SJSA1 (cell line): ENCODE results near the gene UHRF1. TPM values are rescaled to one million over a fixed set of nuclear protein-coding genes. Genes with fewer than 3 reads are reported as not detected.
"Not testable (repeated sequence)": the region's sequence is repeated elsewhere in the genome, so short reads cannot be mapped to it uniquely, and the experiment has no call there.

Experiments used
- DNase-seq, 2 experiments: peaks; one replicate each; pipeline ENCODE4 v3.0.0-alpha.2; 2015 to 2020; ENCODE audit warnings: low spot score in 2 of 2, low read depth in 1 of 2
- H3K27ac ChIP-seq: fragments of 250-450 bp; sonication (Bioruptor Pico); 2 replicates; pipeline ENCODE4 v1.5.1; 2020; ENCODE audit warnings: mild to moderate bottlenecking, moderate library complexity
- H3K27me3 ChIP-seq: fragments of 250-450 bp; sonication (Bioruptor Pico); replicated peaks from 2 replicates; pipeline ENCODE4 v1.5.1; 2020; ENCODE audit warnings: mild to moderate bottlenecking, moderate library complexity
- H3K36me3 ChIP-seq: fragments of 250-450 bp; sonication (Bioruptor Pico); 2 replicates; pipeline ENCODE4 v1.5.1; 2020; ENCODE audit warnings: mild to moderate bottlenecking
- H3K4me1 ChIP-seq: fragments of 250-450 bp; sonication (Bioruptor Pico); replicated peaks from 2 replicates; pipeline ENCODE4 v1.6.1; 2021; ENCODE audit warnings: mild to moderate bottlenecking
- H3K4me3 ChIP-seq: fragments of 250-450 bp; sonication (Bioruptor Pico); 2 replicates; pipeline ENCODE4 v1.5.1; 2020; ENCODE audit warnings: mild to moderate bottlenecking
- H3K9me3 ChIP-seq: fragments of 250-450 bp; sonication (Bioruptor Pico); replicated peaks from 2 replicates; pipeline ENCODE4 v1.5.1; 2020; ENCODE audit warnings: mild to moderate bottlenecking
- total RNA-seq: library from RNA; depleted of rRNA; stranded (reverse); fragments of >200 nt; shearing (Covaris generic); gene quantifications from 2 replicates; pipeline ENCODE4 v1.2.3, GENCODE V29; 2014

UHRF1 gene
- total RNA-seq, 1 experiment from 2014 or later, result 85.8 TPM

DNA sequence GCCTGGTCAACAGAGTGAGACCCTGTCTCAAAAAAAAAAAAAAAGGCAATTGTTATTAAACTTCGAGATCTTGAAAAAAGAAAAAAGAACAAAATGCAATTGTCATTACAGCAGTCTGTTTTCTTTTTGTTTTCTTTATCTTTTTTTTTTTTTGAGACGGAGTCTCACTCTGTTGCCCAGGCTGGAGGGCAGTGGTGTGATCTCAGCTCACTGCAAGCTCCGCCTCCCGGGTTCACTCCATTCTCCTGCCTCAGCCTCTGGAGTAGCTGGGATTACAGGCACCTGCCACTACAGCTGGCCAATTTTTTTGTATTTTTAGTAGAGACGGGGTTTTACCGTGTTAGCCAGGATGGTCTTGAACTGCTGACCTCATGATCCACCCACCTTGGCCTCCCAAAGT lies 26.4 kb upstream of the UHRF1 start:
- not testable (repeated sequence) for H3K27me3 ChIP-seq, H3K9me3 ChIP-seq, H3K36me3 ChIP-seq, H3K4me3 ChIP-seq, DNase-seq, H3K27ac ChIP-seq
- H3K4me1 ChIP-seq, result peaks cover 22% of the 10 kb centered on the region

DNA sequence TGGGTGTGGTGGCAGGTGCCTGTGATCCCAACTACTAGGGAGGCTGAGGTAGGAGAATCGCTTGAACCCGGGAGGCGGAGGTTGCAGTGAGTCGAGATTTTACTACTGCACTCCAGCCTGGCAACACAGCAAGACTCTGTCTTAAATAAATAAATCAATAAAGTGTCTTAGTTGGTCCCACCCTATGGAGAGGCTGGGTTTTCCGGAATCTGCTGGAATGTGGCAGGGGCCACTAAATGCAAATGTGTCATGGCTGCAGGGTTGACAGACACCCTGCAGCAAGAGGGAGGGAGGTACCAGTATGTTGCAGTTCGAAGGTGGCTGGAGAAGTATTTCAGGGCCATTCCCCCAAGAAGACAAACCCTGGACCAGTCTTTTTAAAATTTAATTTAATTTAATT lies 24.3 kb upstream of the UHRF1 start:
- not testable (repeated sequence) for DNase-seq, H3K9me3 ChIP-seq, H3K4me3 ChIP-seq, H3K27me3 ChIP-seq, H3K27ac ChIP-seq, H3K36me3 ChIP-seq, H3K4me1 ChIP-seq

DNA sequence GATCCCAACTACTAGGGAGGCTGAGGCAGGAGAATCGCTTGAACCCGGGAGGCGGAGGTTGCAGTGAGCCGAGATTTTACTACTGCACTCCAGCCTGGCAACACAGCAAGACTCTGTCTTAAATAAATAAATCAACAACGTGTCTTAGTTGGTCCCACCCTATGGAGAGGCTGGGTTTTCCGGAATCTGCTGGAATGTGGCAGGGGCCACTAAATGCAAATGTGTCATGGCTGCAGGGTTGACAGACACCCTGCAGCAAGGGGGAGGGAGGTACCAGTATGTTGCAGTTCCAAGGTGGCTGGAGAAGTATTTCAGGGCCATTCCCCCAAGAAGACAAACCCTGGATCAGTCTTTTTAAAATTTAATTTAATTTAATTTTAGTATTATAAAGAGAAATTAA lies 21.5 kb upstream of the UHRF1 start:
- not testable (repeated sequence) for H3K27ac ChIP-seq, H3K27me3 ChIP-seq, DNase-seq, H3K9me3 ChIP-seq, H3K4me1 ChIP-seq, H3K4me3 ChIP-seq, H3K36me3 ChIP-seq

GRCh38 chr19:4889034-4889815 lies 20.1 kb upstream of the UHRF1 start:
- Histone ChIP-seq H3K27ac (no peak overlapping the region), H3K4me1 (peaks cover 6% of the 10 kb centered on the region; the same call in 1 of the 2 replicates), H3K36me3 (no peaks in the 10 kb centered on the region), H3K9me3 (no peaks in the 10 kb centered on the region), H3K4me3 (no peak overlapping the region), H3K27me3 (no peaks in the 10 kb centered on the region)
- no peak for DNase-seq

- DNase-seq, result no peak
These were observed 18.2 kb upstream of the UHRF1 start for GRCh38 chr19:4891066-4891465.

GRCh38 chr19:4892962-4893361 lies 16.3 kb upstream of the UHRF1 start:
- not testable (repeated sequence) for H3K27ac ChIP-seq, H3K27me3 ChIP-seq, H3K36me3 ChIP-seq, H3K4me1 ChIP-seq, DNase-seq, H3K9me3 ChIP-seq, H3K4me3 ChIP-seq

More at GRCh38 chr19:4891066-4891465, 18.2 kb upstream of the UHRF1 start:
- Histone ChIP-seq H3K4me1 (peaks cover 6% of the 10 kb centered on the region; the same call in 1 of the 2 replicates), H3K27ac (no peak overlapping the region), H3K4me3 (no peak overlapping the region), H3K27me3 (no peaks in the 10 kb centered on the region), H3K36me3 (no peaks in the 10 kb centered on the region), H3K9me3 (no peaks in the 10 kb centered on the region)

DNA sequence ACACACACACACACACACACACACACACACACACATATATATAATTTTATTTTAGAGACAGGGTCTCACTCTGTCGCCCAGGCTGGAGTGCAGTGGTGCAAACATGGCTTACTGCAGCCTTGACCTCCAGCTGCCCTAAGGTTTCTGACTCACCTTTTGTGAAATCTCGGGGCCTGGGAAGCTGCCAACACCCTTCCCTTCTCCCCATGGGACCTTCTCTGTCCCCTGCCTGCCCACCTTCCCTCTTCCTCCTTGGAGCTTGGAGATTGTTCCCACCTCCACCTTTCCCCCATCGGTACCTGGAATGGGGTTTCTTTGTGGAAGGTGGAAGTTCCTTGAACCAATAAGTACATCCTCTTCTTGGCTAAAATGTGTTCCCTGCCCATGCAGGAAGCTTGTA lies 12.9 kb upstream of the UHRF1 start:
- no peak for DNase-seq
- no peaks in the 10 kb centered on the region for H3K27me3 ChIP-seq

DNA sequence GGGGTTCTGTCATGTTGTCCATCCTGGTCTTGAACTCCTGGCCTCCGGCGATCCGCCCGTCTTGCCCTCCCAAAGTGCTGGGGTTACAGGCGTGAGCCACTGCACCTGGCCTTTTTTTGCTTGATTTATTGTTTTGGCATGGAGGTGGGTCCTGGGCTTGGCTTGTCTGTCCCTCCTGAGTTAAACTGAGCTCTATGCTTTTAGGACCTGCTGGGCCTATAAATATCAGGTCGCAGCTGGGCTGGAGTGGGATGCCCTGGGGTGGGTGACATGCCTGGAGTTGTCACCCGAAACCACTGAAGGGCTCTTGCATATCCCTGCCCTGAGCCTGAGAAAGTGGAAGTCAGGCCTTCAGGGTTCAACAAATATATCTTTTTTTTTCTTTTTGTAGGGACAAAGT lies 12.2 kb upstream of the UHRF1 start:
- no peaks in the 10 kb centered on the region for H3K36me3 ChIP-seq
- H3K4me1 ChIP-seq, result 0 out of 2 replicates have a peak, but pooled peaks cover 3% of the 10 kb centered on the region
- H3K4me3 ChIP-seq, result no peak overlapping the region
- H3K27me3 ChIP-seq, result no peaks in the 10 kb centered on the region
- no peak overlapping the region for H3K27ac ChIP-seq
- no peak for DNase-seq
- no peaks in the 10 kb centered on the region for H3K9me3 ChIP-seq

More for the DNA sequence above, 12.9 kb upstream of the UHRF1 start:
- H3K27ac ChIP-seq, result no peak overlapping the region
- H3K36me3 ChIP-seq, result no peaks in the 10 kb centered on the region
- no peak overlapping the region for H3K4me3 ChIP-seq
- H3K9me3 ChIP-seq, result no peaks in the 10 kb centered on the region
- 0 out of 2 replicates have a peak, but pooled peaks cover 3% of the 10 kb centered on the region for H3K4me1 ChIP-seq

- not testable (repeated sequence) for H3K4me1 ChIP-seq
These were observed 8.4 kb upstream of the UHRF1 start for GRCh38 chr19:4900879-4901278.

DNA sequence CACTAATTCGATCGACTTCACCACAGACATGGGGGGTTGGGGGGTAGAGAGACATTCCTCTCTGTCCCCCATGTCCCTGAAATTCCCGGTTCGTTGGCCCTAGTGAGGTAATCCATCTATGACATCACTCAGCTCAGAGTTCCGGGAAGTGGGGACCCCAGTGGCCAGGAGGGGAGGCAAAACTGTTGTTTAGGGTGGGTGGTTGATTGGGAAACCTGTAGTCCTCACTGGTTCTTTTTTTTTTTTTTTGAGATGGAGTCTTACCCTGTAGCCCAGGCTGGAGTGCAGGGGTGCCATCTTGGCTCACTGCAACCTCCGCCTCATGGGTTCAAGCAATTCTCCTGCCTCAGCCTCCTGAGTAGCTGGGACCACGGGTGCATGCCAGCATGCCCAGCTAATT lies 6.5 kb upstream of the UHRF1 start, which contains the start of gene ARRDC5:
TSS of gene ARRDC5 (minus strand) at position 101 of the 400 bp plus-strand sequence. CDS start at position 30, 71 bp downstream.
- Histone ChIP-seq H3K4me3 (no peak within 1 kb of the TSS), H3K4me1 (no peaks in the 10 kb centered on the region), H3K36me3 (no peaks in the 10 kb centered on the region), H3K27ac (no peak within 1 kb of the TSS), H3K27me3 (no peaks in the 10 kb centered on the region), H3K9me3 (no peaks in the 10 kb centered on the region)
- DNase-seq, result no peak

More at GRCh38 chr19:4900879-4901278, 8.4 kb upstream of the UHRF1 start:
- not testable (repeated sequence) for H3K27me3 ChIP-seq, H3K36me3 ChIP-seq, H3K27ac ChIP-seq, DNase-seq, H3K4me3 ChIP-seq, H3K9me3 ChIP-seq

DNA sequence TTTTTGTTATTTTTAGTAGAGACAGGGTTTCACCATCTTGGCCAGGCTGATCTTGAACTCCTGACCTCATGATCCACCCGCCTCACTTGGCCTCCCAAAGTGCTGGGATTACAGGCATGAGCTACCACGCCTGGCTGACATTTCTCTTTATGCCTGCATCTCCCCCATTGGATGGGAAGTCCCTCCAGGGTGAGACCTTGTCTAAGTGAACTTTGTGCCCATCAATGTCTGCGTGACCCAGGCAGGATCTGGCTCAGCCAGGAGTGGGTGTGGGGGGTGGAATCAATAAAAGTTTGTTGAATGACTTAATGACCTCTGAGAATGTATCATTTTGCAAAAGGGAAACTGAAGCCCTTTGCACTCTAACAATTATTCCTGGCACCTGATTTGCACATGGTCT lies 4.8 kb upstream of the UHRF1 start:
- no peak for DNase-seq
- Histone ChIP-seq H3K4me1 (peaks cover 9% of the 10 kb centered on the region), H3K36me3 (peaks cover 2% of the 10 kb centered on the region), H3K4me3 (no peak overlapping the region), H3K9me3 (peaks cover 1% of the 10 kb centered on the region; the same call in 1 of the 2 replicates), H3K27ac (no peak overlapping the region), H3K27me3 (no peaks in the 10 kb centered on the region)

- H3K9me3 ChIP-seq, result peaks cover 3% of the 10 kb centered on the region; the same call in 1 of the 2 replicates
- H3K4me3 ChIP-seq, result no peak overlapping the region
- H3K27ac ChIP-seq, result no peak overlapping the region
- peaks cover 24% of the 10 kb centered on the region for H3K4me1 ChIP-seq
- peaks cover 24% of the 10 kb centered on the region for H3K36me3 ChIP-seq
- no peaks in the 10 kb centered on the region for H3K27me3 ChIP-seq
- no peak for DNase-seq
These were observed 2.3 kb upstream of the UHRF1 start for GRCh38 chr19:4906963-4907362.

GRCh38 chr19:4908360-4908759 lies 941 bp upstream of the UHRF1 start:
- DNase-seq, result no peak
- Histone ChIP-seq H3K27ac (no peak overlapping the region), H3K27me3 (no peaks in the 10 kb centered on the region), H3K4me1 (peaks cover 35% of the 10 kb centered on the region), H3K9me3 (peaks cover 3% of the 10 kb centered on the region; the same call in 1 of the 2 replicates), H3K4me3 (no peak overlapping the region), H3K36me3 (peaks cover 38% of the 10 kb centered on the region)

GRCh38 chr19:4908781-4909155 lies 533 bp upstream of the UHRF1 start:
- Histone ChIP-seq H3K4me3 (peak overlapping the region; percentile 92), H3K36me3 (peaks cover 42% of the 10 kb centered on the region), H3K27ac (0 out of 2 replicates have a peak overlapping the region, but pooled peaks have one; percentile 89), H3K27me3 (no peaks in the 10 kb centered on the region), H3K9me3 (peaks cover 3% of the 10 kb centered on the region; the same call in 1 of the 2 replicates), H3K4me1 (peaks cover 37% of the 10 kb centered on the region)
- DNase-seq, result no peak
